Adrenal gland (tissue), 5 donors: ENCODE measurements around the gene TRNAU1AP.

Experiments used
- POLR2A ChIP-seq, 2 donors: fragments of 450-650 bp; IDR thresholded peaks; one replicate each; pipeline ENCODE4 v1.6.1; 2017; ENCODE audit warnings: antibody characterized with exemption in 2 of 2, mild to moderate bottlenecking in 2 of 2, moderate library complexity in 1 of 2
- TF ChIP-seq, protein P1 (sequence below), 6 experiments: fragments of 450-650 bp in 4 of 6; fragments of 200-600 bp in 2 of 6; sonication (generic) in 1 of 6; IDR thresholded peaks; 1 replicate in 5 of 6; 2 replicates in 1 of 6; pipeline versions ENCODE4 v1.5.1 to v1.8.0; 2016 to 2021; ENCODE audit warnings: antibody characterized with exemption in 6 of 6, mild to moderate bottlenecking in 2 of 6, moderate library complexity in 1 of 6
- donor health status: DM: no; HTN: no; CAD: no.

DNA sequence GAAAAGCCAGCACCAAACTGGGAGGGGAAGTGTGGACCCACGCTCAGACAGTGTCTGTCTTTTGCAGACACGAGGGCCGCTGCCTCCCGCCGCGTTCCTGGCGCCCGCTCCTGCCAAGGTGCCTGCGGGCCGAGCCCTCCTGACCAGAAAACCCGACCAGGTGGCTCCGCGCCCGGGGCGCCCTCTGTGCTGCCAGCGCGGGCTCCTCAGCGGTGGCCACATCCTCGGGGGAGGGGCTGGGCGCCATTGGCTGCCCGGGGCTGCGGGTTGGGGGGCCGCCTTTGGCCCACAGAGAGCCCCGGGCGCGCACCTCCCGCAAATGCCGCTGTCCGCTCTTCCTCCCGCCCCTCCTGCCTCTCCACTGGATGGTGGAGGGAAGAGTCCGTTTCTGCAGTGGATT is 22.4 kb upstream of the TRNAU1AP start:
- TF ChIP-seq, protein P1, sequence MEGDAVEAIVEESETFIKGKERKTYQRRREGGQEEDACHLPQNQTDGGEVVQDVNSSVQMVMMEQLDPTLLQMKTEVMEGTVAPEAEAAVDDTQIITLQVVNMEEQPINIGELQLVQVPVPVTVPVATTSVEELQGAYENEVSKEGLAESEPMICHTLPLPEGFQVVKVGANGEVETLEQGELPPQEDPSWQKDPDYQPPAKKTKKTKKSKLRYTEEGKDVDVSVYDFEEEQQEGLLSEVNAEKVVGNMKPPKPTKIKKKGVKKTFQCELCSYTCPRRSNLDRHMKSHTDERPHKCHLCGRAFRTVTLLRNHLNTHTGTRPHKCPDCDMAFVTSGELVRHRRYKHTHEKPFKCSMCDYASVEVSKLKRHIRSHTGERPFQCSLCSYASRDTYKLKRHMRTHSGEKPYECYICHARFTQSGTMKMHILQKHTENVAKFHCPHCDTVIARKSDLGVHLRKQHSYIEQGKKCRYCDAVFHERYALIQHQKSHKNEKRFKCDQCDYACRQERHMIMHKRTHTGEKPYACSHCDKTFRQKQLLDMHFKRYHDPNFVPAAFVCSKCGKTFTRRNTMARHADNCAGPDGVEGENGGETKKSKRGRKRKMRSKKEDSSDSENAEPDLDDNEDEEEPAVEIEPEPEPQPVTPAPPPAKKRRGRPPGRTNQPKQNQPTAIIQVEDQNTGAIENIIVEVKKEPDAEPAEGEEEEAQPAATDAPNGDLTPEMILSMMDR (IDR thresholded peaks at IDR 0.05) = no peak
- no peak for TF ChIP-seq POLR2A (IDR thresholded peaks at IDR 0.05)
